Activated CD8-positive, alpha-beta memory T cell treated with anti-CD3 and anti-CD28 coated beads for 36 hours (primary cell): ENCODE results near the gene GRB7. TPM values are rescaled to one million over a fixed set of nuclear protein-coding genes. Genes with fewer than 3 reads are reported as not detected.

ENCODE experiments used
- total RNA-seq, 2 experiments: library from RNA; stranded (reverse); gene quantifications; one replicate each; pipeline ENCODE4 v1.2.3, GENCODE V29; 2021

GRB7 gene
- total RNA-seq, 2 experiments from 2014 or later: not detected

Other genes starting within 250 kb of the GRB7 start
- gene NEUROD2, start 130.0 kb upstream of the GRB7 start, total RNA-seq: not detected
- gene PPP1R1B, start 111.0 kb upstream of the GRB7 start, total RNA-seq: not detected
- 10 to 100 TPM; 59.1 to 62.4 TPM for gene STARD3, start 100.8 kb upstream of the GRB7 start, total RNA-seq
- under 1 TPM; 0.82 to 0.92 TPM for gene TCAP, start 72.6 kb upstream of the GRB7 start, total RNA-seq
- under 1 TPM in 1 of 2 experiments, not detected in 1; 0.23 TPM for gene PNMT, start 69.5 kb upstream of the GRB7 start, total RNA-seq
- 1 to 10 TPM; 6.6 to 8.6 TPM for gene PGAP3, start 49.9 kb upstream of the GRB7 start, total RNA-seq
- gene ERBB2, start 37.9 kb upstream of the GRB7 start, total RNA-seq: 1 to 10 TPM; 3.3 to 3.5 TPM
- gene MIEN1, start 7.4 kb upstream of the GRB7 start, total RNA-seq: 10 to 100 TPM; 45.2 to 48.1 TPM
- gene IKZF3, start 126.4 kb downstream of the GRB7 start, total RNA-seq: 10 to 100 TPM; 92.3 to 93.0 TPM
- under 1 TPM; 0.42 to 0.44 TPM for gene ZPBP2, start 130.3 kb downstream of the GRB7 start, total RNA-seq
- gene GSDMB, start 180.7 kb downstream of the GRB7 start, total RNA-seq: 10 to 100 TPM; 12.0 to 13.4 TPM
- 10 to 100 TPM; 57.2 to 58.2 TPM for gene ORMDL3, start 189.7 kb downstream of the GRB7 start, total RNA-seq
- not detected for gene LRRC3C, start 189.8 kb downstream of the GRB7 start, total RNA-seq
- gene GSDMA, start 225.1 kb downstream of the GRB7 start, total RNA-seq: under 1 TPM; 0.08 to 0.10 TPM
- 100 to 1,000 TPM; 193 to 197 TPM for gene PSMD3, start 242.9 kb downstream of the GRB7 start, total RNA-seq